HepG2 (cell line): ENCODE measurements around the gene LRP10. TPM values are rescaled to one million over a fixed set of nuclear protein-coding genes. Genes with fewer than 3 reads are reported as not detected.
A peak's percentile ranks its signal among the peaks of the same experiment; 100 is the strongest.

Experiments
- CREBL2 ChIP-seq: sonication (generic); formaldehyde crosslinking; IDR thresholded peaks from 2 replicates; pipeline ENCODE4 v1.8.1; 2023; ENCODE audit warnings: missing genetic modification reagents, mild to moderate bottlenecking, borderline replicate concordance
- IRF9 ChIP-seq: sonication (generic); formaldehyde crosslinking; IDR thresholded peaks from 2 replicates; pipeline ENCODE4 v1.8.0; 2022; ENCODE audit warnings: missing genetic modification reagents, mild to moderate bottlenecking, borderline replicate concordance
- NFIC ChIP-seq: IDR thresholded peaks from 2 replicates; pipeline ENCODE4 v1.6.1; 2012; ENCODE audit warnings: mild to moderate bottlenecking, low read length, inconsistent platforms
- NRL ChIP-seq: sonication (generic); formaldehyde crosslinking; IDR thresholded peaks from 2 replicates; pipeline ENCODE4 v1.5.0; 2020; ENCODE audit warnings: missing genetic modification reagents, mild to moderate bottlenecking, moderate library complexity, borderline replicate concordance
- RNF219 ChIP-seq: sonication (generic); formaldehyde crosslinking; IDR thresholded peaks from 2 replicates; pipeline ENCODE4 v1.5.0; 2020; ENCODE audit warnings: mild to moderate bottlenecking, missing genetic modification reagents
- THRA ChIP-seq: sonication (generic); formaldehyde crosslinking; IDR thresholded peaks from 2 replicates; pipeline ENCODE4 v1.4.0; 2020; ENCODE audit warnings: missing genetic modification reagents, borderline replicate concordance
- ZBTB2 ChIP-seq: sonication (generic); formaldehyde crosslinking; IDR thresholded peaks from 2 replicates; pipeline ENCODE4 v1.8.0; 2022; ENCODE audit warnings: low read depth, missing genetic modification reagents
- ZBTB4 ChIP-seq: sonication (generic); formaldehyde crosslinking; IDR thresholded peaks from 2 replicates; pipeline ENCODE4 v1.4.0; 2020; ENCODE audit warnings: missing genetic modification reagents, mild to moderate bottlenecking, borderline replicate concordance
- ZFP91 ChIP-seq: sonication (generic); formaldehyde crosslinking; IDR thresholded peaks from 2 replicates; pipeline ENCODE4 v1.9.0; 2022; ENCODE audit warnings: missing genetic modification reagents, mild to moderate bottlenecking, borderline replicate concordance
- ZKSCAN5 ChIP-seq: sonication (generic); formaldehyde crosslinking; IDR thresholded peaks from 2 replicates; pipeline ENCODE4 v1.5.1; 2020; ENCODE audit warnings: mild to moderate bottlenecking, missing genetic modification reagents
- ZNF780A ChIP-seq: sonication (generic); formaldehyde crosslinking; IDR thresholded peaks from 2 replicates; pipeline ENCODE4 v1.8.0; 2022; ENCODE audit warnings: mild to moderate bottlenecking, missing genetic modification reagents, moderate library complexity
- ZUFSP ChIP-seq: sonication (generic); formaldehyde crosslinking; IDR thresholded peaks from 2 replicates; pipeline ENCODE4 v1.9.0; 2021; ENCODE audit warnings: missing genetic modification reagents, mild to moderate bottlenecking, borderline replicate concordance
- polyA plus RNA-seq, 8 experiments: library from polyadenylated mRNA; depleted of rRNA in 3 of 8; stranded (reverse) in 7 of 8; unstranded in 1 of 8; fragments of >200 nt; fragmentation: Illumina TruSeq in 4 of 8; extraction: Trizol in 4 of 8; gene quantifications; 2 replicates each; pipeline versions ENCODE4 v1.2.1 to v1.2.3, GENCODE V29; 2011 to 2016; ENCODE audit warnings: low read depth in 4 of 8, missing spikeins in 1 of 8, mixed read lengths in 1 of 8; ENCODE audit not compliant: insufficient read depth in 1 of 8
- total RNA-seq, 5 experiments: library from RNA; depleted of rRNA; stranded (reverse); fragments of >200 nt; fragmentation: Illumina TruSeq; extraction: Trizol; gene quantifications; 2 replicates each; pipeline ENCODE4 v1.2.3, GENCODE V29; 2016; ENCODE audit warnings: low read depth in 1 of 5

LRP10 gene
- total and polyA plus RNA-seq, 2 of the 13 experiments (the other 11 are each of a cell fraction or from before 2014, with no cell fraction given) = 16.9 to 45.2 TPM

GRCh38 chr14:22829661-22830442, 41.7 kb upstream of the LRP10 start, which contains the start of gene MRPL52 (continued):
- TF ChIP-seq ZUFSP (no peak), NFIC (peak; percentile 36; the same call in 1 of the 2 replicates), ZBTB4 (0 out of 2 replicates have a peak, but pooled peaks have one; percentile 51), RNF219 (0 out of 2 replicates have a peak, but pooled peaks have one; percentile 47), ZBTB2 (CRISPR knock-in tag) (no peak), NRL (CRISPR knock-in tag) (no peak; the same call in 1 of the 2 replicates), ZKSCAN5 (CRISPR knock-in tag) (peak; percentile 66; the same call in 1 of the 2 replicates), ZFP91 (peak; percentile 85), ZNF780A (CRISPR knock-in tag) (no peak), CREBL2 (CRISPR knock-in tag) (no peak; the same call in 1 of the 2 replicates), THRA (no peak; the same call in none of the 2 replicates), IRF9 (CRISPR knock-in tag) (peak; percentile 70; the same call in 1 of the 2 replicates)
